ENCODE results near the gene CCDC70.
A peak's percentile ranks its signal among the peaks of the same experiment; 100 is the strongest.

CCDC70 gene

DNA sequence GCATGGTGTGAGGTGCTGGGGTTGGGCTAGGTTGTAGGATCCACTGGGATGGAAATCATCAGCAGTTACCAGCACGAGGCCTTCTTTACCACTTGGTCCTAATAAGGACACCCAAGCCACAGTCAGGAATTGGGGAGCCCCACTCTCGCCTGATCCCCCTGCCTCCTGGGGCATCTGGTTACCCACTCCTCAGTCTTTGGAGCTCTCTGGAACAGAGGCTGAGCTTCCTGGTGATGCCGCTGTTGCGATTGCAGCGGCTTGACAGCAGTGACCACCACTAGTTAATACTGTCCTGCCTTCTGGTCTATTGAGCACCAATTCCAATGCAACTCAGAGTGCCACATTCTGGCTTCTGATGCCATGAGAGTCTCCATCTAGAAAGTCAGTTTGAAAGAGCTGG is 30.2 kb upstream of the CCDC70 start:
- TF ChIP-seq MYC (IDR thresholded peaks at IDR 0.05; ENCODE audit: low read depth, low read length) (no peak), POLR2A (IDR thresholded peaks at IDR 0.05; ENCODE audit: extremely low read depth, insufficient read length) (no peak)
- no peak overlapping the region for H3K4me3 ChIP-seq (ENCODE audit: low read depth, low read length)
- DNase-seq (ENCODE audit: low read depth), result no peak

DNA sequence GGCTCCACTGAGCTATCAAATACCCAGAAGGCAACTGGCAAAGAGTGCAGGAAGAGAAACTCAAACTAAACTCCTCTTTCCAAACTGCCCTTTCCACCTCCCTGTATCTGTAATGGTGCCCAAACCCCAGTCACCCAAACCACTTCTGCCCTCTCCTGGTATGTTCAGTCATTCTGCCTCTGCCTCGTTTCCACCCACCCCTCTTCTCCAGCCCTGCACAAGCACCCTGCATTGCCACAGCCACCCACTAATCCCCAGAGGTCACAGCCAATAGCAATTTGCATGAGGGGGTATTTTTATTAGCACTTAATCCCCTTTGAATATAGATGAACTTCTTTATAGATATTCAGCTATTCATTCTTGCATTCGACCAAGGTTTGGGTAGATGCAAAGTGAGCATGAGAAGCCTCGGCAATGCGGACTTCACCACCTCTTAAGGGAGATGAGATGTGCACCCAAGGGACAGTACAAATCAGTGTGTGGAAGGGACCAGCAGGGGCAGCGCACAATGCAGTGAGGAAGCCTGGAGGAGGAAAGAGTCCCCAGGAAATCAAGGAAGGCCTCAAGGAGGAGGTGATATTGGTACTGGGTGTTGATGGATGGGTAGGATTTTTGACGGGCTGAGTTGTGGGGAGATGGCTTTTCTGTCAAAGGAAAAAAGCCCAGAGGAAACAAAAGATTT is 29.2 kb upstream of the CCDC70 start:
- TF ChIP-seq, protein P1, sequence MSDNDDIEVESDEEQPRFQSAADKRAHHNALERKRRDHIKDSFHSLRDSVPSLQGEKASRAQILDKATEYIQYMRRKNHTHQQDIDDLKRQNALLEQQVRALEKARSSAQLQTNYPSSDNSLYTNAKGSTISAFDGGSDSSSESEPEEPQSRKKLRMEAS (IDR thresholded peaks at IDR 0.05; ENCODE audit: low read depth, low read length), result peak; percentile 23; the same call in 1 of the 2 replicates
- TF ChIP-seq, protein P2, sequence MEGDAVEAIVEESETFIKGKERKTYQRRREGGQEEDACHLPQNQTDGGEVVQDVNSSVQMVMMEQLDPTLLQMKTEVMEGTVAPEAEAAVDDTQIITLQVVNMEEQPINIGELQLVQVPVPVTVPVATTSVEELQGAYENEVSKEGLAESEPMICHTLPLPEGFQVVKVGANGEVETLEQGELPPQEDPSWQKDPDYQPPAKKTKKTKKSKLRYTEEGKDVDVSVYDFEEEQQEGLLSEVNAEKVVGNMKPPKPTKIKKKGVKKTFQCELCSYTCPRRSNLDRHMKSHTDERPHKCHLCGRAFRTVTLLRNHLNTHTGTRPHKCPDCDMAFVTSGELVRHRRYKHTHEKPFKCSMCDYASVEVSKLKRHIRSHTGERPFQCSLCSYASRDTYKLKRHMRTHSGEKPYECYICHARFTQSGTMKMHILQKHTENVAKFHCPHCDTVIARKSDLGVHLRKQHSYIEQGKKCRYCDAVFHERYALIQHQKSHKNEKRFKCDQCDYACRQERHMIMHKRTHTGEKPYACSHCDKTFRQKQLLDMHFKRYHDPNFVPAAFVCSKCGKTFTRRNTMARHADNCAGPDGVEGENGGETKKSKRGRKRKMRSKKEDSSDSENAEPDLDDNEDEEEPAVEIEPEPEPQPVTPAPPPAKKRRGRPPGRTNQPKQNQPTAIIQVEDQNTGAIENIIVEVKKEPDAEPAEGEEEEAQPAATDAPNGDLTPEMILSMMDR (IDR thresholded peaks at IDR 0.05; ENCODE audit: low read depth, low read length), result peak; percentile 51
- TF ChIP-seq MYC (IDR thresholded peaks at IDR 0.05; ENCODE audit: low read depth, low read length) (no peak), POLR2A (IDR thresholded peaks at IDR 0.05; ENCODE audit: extremely low read depth, insufficient read length) (no peak)
- DNase-seq (ENCODE audit: low read depth), result peak; percentile 88
- H3K4me3 ChIP-seq (ENCODE audit: low read depth, low read length), result no peak overlapping the region

DNA sequence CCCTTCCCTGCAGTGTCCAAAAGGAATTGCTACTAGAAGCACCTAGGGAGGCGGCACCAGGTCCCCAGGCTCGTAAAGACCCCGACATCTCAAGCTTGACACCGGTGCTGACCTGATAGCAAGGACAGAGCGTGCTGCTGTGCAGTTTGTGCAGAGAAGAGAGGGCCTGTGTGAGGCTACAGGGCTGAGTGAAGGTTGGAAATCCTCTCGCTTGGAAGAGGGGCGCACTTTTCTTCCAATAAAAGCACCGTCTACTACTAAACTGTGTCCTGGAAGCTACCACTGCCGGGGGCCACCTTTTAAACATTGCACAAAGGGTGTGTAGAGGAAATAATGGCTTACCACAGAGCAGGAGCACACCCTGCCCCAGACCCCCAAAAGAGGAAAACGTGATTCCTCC is 27.8 kb upstream of the CCDC70 start:
- DNase-seq (ENCODE audit: low read depth), result peak; percentile 61
- no peak overlapping the region for H3K4me3 ChIP-seq (ENCODE audit: low read depth, low read length)
- TF ChIP-seq POLR2A (IDR thresholded peaks at IDR 0.05; ENCODE audit: extremely low read depth, insufficient read length) (no peak), MYC (IDR thresholded peaks at IDR 0.05; ENCODE audit: low read depth, low read length) (no peak)
- TF ChIP-seq, protein P1 (IDR thresholded peaks at IDR 0.05; ENCODE audit: low read depth, low read length), result no peak
- TF ChIP-seq, protein P2 (IDR thresholded peaks at IDR 0.05; ENCODE audit: low read depth, low read length), result no peak

DNA sequence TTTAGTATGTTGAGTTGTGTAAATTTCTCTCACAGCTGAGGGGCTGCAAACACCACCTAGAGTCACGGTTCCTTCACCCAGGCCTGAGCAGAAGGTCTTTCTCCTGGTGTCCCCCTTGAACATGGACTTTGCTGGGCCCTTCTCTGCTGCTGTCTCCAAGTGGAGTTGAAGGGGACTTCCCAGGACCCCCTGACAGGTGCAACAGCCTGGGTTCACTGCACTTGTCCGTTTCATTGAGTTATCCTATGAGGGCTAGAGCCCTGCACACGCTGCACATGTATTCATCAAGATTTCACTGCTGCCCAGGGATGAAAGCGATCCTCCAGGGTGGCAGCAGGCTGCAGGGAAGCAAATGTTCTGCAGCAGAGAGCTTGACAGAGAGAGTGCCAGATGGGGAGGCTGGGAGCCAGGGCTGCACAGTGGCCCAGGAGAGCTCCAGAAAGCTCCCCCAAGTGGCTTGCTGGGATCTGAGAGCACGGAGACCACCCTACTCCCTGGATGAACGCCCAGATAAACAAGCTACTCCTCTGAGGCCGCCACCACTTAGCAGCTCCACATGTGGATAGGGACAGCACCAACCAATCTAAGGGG is 27.1 kb upstream of the CCDC70 start:
- no peak overlapping the region for H3K4me3 ChIP-seq (ENCODE audit: low read depth, low read length)
- TF ChIP-seq, protein P1 (IDR thresholded peaks at IDR 0.05; ENCODE audit: low read depth, low read length), result no peak
- TF ChIP-seq, protein P2 (IDR thresholded peaks at IDR 0.05; ENCODE audit: low read depth, low read length), result no peak
- TF ChIP-seq MYC (IDR thresholded peaks at IDR 0.05; ENCODE audit: low read depth, low read length), result no peak
- no peak for TF ChIP-seq POLR2A (IDR thresholded peaks at IDR 0.05; ENCODE audit: extremely low read depth, insufficient read length)
- DNase-seq (ENCODE audit: low read depth), result no peak

GRCh38 chr13:51837016-51837415 is 24.8 kb upstream of the CCDC70 start:
- TF ChIP-seq, protein P1 (IDR thresholded peaks at IDR 0.05; ENCODE audit: low read depth, low read length), result no peak
- TF ChIP-seq, protein P2 (IDR thresholded peaks at IDR 0.05; ENCODE audit: low read depth, low read length), result no peak
- TF ChIP-seq POLR2A (IDR thresholded peaks at IDR 0.05; ENCODE audit: extremely low read depth, insufficient read length) (no peak), MYC (IDR thresholded peaks at IDR 0.05; ENCODE audit: low read depth, low read length) (no peak)
- no peak overlapping the region for H3K4me3 ChIP-seq (ENCODE audit: low read depth, low read length)
- no peak for DNase-seq (ENCODE audit: low read depth)

DNA sequence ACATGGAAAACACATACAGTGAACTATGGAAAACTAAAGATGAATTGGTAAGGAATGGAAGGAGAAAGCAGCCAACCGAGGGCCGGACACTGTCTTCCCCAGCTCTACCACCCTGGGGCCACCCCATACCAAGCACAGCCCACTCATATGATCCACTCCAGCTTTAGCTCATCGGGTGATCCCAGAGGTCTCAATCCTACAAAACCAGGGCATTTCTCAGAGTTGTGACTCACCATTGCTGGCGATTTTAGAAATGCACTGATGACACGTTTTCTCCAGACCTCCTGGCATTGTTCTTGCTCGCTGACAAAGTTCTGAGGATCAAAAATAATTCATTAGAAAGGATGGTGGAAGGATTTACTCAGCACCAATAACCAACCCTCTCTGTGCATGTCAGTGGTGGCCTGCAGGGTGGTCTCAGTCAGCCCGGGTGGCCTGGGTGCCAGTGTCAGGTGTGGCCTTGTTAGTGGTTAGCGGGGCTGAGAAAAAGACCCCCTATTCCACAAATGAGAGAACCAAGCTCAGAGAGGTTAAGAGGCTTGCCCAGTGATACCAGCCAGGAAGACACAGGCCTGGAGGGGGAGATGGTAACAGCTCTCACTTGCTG is 23.4 kb upstream of the CCDC70 start:
- no peak overlapping the region for H3K4me3 ChIP-seq (ENCODE audit: low read depth, low read length)
- TF ChIP-seq MYC (IDR thresholded peaks at IDR 0.05; ENCODE audit: low read depth, low read length) (no peak), POLR2A (IDR thresholded peaks at IDR 0.05; ENCODE audit: extremely low read depth, insufficient read length) (no peak)
- TF ChIP-seq, protein P2 (IDR thresholded peaks at IDR 0.05; ENCODE audit: low read depth, low read length), result no peak
- TF ChIP-seq, protein P1 (IDR thresholded peaks at IDR 0.05; ENCODE audit: low read depth, low read length), result no peak
- no peak for DNase-seq (ENCODE audit: low read depth)

All from NB4 (cell line).